ENCODE results near the gene LAMTOR4. TPM values are rescaled to one million over a fixed set of nuclear protein-coding genes. Genes with fewer than 3 reads are reported as not detected.
A peak's percentile ranks its signal among the peaks of the same experiment; 100 is the strongest.
"Not testable (repeated sequence)": the region's sequence is repeated elsewhere in the genome, so short reads cannot be mapped to it uniquely, and the experiment has no call there.

Gene LAMTOR4
- total RNA-seq, 2 donors from 2014 or later, result 104 to 113 TPM

DNA sequence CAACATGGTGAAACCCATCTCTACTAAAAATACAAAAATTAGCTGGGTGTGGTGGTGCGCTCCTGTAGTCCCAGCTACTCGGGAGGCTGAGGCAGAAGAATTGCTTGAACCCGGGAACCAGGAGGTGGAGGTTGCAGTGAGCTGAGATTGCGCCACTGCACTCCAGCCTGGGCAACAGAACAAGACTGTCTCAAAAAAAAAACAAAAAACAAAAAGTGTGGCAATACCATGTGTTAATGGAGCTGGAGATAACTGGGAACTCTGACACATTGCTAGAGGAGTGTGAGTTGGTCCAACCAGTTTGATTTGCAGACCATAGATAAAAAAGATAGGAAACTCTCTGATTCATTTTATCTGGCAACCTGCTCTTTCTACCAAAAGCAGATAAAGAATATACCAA lies 2.4 kb upstream of the LAMTOR4 start:
- ATAC-seq, result peak in 1 of 2 donors; percentile 4
- DNase-seq; intact Hi-C loops (cut with DNase I): not testable (repeated sequence)

DNA sequence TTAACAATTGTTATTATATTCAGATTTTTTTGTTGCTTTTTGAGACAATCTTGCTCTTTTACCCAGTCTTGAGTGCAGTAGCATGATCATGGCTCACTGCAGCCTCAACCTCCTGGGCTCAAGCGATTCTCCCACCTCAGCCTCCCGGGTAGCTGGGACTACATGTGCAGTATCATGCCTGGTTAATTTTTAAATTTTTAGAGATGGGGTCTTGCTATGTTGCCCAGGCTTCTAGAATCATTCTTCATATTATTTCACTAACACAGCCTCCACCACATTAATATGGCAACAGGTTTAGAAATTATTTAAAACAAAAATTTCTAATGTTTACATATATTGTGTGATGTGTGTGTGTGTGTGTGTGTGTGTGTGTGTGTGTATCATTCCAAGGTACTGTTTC lies 1.4 kb upstream of the LAMTOR4 start:
- intact Hi-C loops (cut with DNase I), result no loop called here
- no peak for DNase-seq
- ATAC-seq, result no peak

DNA sequence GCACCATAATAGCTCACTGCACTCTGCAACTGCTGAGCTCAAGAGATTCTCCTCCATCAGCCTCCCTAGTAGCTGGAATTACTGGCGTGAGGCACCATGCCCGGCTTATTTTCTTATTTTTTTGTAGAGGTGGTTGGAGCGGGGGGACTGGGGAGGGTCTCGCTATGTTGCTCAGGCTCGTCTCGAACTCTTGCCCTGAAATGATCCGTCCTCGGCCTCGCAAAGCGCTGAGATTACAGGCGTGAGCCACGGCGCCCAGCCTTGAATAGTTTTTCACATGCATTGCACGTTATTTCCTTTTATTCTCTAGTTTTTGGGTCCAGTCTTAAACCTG lies 526 bp upstream of the LAMTOR4 start:
- DNase-seq (no peak), ATAC-seq (no peak)
- intact Hi-C loops (cut with DNase I), result no loop called here

DNA sequence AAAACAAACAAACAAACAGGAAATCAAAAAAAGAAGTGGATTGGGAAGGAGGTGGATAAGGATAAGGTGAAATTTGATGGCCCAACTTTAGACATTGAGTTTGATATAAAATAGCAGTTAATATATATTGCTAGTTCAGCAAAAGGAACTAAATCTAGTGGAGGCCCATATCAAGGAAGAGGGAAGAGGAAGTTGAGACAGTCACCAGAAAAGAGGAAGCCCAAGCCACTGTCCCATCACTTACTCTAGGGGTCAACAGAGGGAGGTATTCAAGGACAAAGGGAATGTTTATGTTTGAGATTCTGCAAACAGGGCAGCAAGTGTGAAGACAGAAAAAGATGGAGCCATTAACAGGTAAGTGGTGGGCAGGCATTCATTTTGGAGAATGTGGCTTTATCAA lies 3.7 kb downstream of the LAMTOR4 start:
- no peak for DNase-seq
- no peak for ATAC-seq
- intact Hi-C loops (cut with DNase I), result no loop called here

DNA sequence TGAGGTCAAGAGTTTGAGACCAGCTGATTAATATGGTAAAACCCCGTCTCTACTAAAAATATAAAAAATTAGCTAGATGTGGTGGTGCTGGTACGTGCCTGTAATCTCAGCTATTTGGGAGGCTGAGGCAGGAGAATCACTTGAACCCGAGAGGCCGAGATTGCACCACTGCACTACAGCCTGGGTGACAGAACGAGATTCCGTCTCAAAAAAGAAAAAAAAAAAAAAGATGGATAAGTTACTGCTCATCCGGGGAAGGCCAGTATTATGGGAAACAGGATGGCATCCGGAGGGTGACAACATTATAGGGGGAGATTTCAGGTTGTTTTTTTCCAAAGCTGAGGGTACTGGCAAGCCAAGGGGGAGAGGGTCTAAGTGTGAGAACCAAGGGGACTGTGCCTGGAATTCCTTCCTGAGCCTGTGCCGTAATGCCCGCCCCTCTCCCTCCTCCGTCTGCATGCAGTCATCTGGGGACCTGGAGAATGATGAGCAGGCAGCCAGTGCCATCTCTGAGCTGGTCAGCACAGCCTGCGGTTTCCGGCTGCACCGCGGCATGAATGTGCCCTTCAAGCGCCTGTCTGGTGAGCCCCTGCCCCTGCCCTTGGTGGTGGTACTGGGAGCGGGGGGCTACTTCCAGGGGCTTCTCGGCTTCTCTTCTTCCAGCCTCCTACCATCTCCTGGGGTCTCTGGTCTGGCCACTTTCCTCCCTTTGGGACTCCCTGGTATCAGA lies 4.4 kb downstream of the LAMTOR4 start:
- DNase-seq, result no peak
- intact Hi-C loops (cut with DNase I), result no loop called here
- no peak for ATAC-seq

DNA sequence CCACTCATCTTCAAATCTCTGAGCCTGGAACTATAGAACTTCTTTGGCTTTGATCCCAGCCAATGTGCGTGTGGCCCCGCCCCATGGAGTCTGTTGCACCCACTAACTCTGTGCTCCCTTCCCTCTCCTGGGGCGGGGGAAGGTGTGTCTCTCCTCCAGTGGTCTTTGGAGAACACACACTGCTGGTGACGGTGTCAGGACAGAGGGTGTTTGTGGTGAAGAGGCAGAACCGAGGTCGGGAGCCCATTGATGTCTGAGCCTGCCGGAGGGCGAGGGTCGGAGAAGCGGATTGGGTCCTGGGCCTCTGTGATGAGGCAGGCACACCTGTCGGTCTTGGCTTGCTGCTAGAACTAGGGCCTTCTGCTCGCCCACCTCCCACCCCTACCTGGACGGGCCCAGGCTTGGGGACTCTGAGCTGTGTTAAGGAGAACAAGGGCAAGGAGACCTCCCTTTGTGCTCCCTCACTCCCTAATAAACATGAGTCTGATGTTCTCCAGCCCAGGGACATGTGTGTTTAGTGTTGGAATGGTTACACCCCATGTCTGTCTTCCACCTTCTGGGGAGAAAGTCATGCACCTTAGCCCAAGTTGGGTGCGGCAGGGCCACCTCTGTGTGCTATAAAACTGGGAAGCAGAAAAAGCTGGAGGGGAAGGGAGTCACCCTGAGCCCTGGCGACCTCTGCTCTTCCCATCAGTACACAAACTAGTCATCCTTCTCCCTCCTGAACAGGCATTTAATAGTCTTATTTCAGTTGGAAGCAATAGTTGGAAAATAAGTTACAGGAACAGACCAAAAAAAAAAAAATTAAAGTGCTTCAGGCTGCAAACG lies 5.2 kb downstream of the LAMTOR4 start:
- no peak for ATAC-seq
- DNase-seq, result no peak
- intact Hi-C loops (cut with DNase I), result no loop called here

DNA sequence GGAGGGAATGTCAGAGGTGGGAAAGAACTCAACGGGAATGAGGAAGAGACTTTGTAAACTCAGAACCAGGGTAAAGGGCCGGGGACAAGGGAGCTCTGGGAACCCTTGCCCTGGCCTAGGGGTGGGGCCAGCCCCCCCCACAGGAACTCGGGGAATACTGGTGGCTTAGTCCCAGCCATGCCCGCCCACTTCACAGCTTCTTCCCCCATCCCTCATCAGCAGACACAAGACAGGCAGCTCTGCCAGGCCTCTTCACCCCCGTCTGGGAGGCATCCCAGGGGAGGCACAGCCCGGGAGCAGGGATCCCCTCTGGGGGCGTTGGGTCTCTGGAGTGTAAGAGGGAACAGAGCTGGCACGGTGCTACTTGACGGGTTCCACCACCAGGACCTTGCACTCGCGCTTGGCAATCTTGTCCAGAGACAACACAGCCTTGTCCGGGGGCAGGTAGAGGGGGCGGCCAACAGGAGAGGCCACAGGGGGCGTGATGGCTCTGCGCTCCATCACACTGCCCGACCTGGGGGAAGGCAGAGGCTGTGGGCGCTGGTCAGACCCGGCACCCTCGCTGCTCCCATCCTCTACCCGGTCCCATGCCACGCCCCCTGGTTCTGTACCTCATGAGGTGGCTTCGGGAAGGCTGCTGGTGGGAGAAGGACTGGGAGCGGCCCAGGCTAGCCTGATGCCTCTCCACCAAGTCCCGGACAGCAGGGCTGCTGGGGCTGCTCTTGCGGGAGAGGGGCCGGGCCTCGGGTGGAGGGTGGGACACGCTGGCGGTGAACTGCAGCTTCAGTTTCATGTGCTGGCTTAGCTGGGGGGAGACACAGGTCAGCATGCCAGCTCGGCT lies 6.2 kb downstream of the LAMTOR4 start:
- intact Hi-C loops (cut with DNase I), result no loop called here
- ATAC-seq (no peak), DNase-seq (no peak)

DNA sequence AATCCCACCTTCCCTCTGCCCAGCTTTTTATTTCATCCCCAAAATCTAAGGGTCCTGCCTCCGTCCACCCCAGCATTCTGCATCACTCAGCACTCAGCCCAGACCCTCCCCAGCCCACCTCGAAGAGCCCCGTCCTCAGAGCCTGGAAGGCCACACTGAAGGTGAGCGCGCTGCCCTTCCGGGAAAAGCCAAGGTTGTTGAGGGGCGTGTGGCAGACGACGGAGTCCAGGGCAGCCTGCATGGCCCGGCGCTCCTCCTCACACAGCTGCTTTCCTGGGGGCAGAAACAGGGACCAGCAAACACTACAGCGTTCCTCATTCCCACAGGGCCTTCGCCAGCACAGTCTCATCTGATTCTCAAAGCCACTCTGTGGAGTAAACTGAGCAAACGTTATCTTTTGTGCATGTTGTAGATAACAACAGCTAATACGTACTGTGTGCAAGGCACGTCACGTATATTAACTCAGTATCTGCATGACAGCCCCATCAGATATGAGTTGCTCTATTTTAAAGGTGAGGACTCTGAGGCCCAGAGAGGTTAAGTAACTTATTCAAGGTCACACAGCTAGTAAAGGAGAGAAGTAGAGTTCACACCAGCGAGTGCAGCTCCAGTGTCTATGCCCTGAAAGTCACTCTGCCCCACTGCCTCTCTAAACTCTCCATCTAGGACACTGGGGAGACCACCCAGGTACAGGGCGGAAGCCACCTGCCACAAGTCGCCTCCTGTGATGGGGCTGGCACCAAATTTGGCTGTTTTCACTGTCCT lies 7.0 kb downstream of the LAMTOR4 start:
- intact Hi-C loops (cut with DNase I), result no loop called here

DNA sequence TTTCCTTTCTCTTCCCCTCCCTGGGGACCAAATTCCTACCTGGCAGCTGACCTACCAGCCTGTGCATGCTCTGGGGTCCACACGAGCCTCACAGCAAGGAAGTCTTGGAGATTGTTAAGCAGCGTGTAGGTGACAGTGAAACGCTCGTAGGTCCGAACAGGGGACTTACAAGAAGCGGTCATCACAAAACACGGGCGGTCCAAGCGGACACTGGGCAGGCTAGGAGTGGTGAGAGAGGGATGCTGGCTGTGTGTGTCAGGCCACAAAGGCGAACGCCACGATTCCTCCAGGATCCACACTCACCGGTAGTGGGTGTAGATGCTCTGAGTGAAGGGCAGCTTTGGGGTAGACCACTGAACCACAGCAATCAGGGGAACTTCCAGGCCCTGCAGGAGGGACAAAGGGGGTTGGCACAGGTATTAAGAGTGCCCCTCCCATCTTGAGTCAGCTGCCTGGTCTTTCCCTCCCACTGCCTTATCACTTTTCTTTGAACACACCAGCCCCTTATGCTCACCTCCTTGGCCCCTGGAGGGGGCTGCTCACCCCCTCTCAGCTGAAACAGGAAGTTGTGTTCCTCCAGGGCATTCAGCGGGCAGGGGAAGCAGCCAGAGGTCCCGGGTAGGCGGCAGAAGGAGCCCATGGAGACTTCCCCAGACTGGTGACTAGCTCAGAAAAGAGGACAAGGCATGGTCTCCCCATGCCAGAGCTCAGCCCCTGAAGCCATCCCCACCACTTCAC lies 7.8 kb downstream of the LAMTOR4 start:
- DNase-seq (no peak), ATAC-seq (no peak)
- intact Hi-C loops (cut with DNase I), result no loop called here

More for the DNA sequence above, 7.0 kb downstream of the LAMTOR4 start:
- ATAC-seq (no peak), DNase-seq (no peak)

DNA sequence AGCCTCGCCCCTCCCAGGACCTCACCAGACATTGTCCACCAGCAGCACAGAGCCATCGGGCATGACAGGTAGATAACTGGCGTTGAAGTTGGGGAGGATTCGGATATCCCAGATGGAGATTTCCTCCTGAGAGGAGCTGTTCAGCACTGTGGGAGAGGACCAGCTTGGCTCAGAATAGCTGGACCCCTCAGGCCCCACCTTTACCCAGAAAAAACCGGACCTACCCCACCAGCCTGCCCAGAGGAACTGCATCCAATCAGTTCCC lies 8.3 kb downstream of the LAMTOR4 start:
- DNase-seq (no peak), ATAC-seq (no peak)
- intact Hi-C loops (cut with DNase I), result no loop called here

DNA sequence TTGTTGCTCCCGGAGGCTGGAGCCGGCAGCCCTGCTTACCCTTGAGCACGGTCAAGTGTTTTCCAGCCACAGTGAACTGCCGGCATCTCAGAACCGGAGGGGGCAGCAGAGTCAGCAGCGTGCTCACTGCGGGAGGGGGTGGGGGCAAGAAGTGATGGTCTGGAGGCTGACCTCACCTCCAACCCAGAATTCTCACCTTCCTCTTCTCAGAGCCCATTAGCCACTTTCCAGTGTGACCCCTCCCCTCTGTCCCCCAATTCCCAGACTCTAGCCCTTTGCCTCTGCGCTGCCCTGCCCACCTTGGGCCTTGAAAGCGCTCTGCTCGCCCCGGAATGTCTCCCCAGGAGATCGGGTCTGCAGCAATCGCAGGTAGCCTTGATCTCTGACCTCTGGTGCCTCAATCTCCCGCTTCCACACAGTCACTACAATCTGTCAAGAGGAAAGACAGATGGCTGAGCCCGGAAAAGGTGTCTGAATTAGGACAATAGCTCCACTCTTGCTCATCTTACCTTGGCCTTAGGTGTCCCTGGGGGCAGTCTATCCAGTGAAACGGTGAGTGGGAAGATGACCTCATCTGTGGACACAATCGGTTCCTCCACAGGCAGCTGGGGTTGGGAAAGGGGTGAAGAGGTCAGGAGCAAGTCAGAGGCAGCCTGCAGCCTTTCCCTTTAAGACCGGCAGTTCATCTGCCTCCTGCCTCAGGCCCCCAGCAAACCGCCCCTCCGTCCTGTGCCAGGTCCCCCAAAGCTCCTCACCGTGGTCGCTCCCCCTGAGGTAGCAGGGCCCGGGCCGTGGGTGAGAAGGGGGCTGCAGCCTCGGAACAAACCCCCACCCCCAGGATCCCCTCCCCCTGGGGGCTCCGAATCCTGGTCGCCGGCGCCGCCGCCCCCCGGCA lies 8.9 kb downstream of the LAMTOR4 start:
- peak; percentile 12 to 27 for ATAC-seq
- intact Hi-C loops (cut with DNase I), result no loop called here
- no peak for DNase-seq

DNA sequence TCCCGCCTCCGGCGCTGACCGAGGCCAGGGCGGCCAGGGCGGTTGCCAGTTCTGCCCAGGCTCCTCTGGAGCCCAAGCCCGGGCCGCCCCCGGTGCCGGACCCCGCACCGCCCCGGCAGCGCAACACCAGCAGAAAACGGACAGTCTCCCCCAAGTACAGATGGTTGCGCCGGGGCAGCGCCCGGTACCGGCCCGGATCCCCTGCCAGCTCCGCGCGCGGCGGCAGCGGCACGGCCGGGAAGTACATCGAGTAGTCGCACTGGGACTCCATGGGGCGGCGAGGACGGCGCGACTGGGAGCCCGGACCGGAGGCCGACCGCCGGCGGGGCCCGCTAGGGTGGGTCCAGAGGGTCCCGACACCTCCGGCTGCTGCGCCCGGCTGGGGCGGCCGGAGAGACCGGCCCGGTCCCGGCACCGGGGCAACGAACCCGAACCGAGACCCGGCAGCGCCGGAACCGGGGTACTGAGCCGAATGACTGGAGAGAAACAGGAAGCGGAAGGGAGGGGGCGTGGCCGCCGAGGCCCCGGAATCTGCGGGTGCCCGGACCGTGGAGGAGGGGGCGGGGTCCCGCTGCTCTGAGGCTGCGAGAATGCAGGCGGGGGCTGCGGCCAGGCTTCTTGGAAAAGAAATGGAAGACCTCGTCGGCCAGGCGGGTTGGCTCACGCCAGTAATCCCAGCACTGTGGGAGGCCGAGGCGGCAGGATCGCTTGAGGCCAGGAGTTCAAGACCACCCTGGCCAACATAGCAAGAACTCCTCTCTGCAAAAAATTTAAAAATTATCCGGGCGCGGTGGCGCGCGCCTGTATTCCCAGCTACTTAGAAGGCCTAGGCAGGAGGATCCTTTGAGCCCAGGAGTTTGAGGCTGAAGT lies 9.7 kb downstream of the LAMTOR4 start, which contains the start of gene TRAPPC14:
Gene TRAPPC14 (minus strand): TSS at position 495 of the 870 bp plus-strand sequence. CDS start 224 bp downstream, at position 271.
- intact Hi-C loops (cut with DNase I), result no loop called here
- peak; percentile 97 for DNase-seq
- peak; percentile 93 to 97 for ATAC-seq

DNA sequence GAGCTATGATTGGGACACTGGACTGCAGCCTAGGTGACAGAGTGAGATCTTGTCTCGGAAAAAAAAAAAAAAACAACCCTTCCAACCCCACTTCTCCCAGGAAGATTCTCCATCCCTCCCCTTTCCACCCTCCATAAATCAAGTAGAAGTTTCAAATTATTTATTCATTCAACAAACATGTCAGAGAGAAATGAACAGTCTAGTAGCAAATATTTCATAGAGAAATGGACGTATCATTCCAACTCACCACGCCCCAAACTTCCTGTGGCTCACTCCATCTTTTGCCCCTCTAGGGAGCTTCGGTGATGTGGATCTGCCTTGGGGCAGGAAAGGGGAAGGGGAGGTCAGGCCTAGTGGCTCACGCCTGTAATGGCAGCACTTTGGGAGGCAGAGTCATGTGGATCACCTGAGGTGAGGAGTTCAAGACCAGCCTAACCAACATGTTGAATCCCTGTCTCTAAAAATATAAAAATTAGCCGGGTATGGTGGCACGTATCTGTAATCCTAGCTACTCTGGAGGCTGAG lies 10.4 kb downstream of the LAMTOR4 start:
- ATAC-seq (no peak), DNase-seq (no peak)
- intact Hi-C loops (cut with DNase I), result no loop called here

DNA sequence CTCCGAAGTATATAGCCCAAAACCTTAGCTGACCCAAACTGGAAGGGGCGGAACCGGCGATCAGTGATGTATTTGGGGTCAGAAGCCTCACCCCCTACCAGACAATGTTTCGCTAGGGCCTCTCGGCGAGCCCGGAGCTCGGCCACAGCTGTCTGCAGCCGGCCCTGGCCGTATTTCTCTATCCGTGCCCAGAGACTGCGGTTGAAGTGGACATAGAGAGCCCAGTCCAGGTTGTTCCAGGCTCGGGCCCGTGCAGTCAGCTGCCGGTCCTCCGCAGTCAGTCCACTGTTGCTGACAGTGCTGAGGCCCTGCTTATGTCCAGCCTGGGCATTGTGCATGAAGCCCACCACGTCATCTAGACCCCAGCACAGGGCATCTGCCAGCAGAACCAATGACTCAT lies 11.3 kb downstream of the LAMTOR4 start:
- DNase-seq (no peak), ATAC-seq (no peak)
- intact Hi-C loops (cut with DNase I), result no loop called here

DNA sequence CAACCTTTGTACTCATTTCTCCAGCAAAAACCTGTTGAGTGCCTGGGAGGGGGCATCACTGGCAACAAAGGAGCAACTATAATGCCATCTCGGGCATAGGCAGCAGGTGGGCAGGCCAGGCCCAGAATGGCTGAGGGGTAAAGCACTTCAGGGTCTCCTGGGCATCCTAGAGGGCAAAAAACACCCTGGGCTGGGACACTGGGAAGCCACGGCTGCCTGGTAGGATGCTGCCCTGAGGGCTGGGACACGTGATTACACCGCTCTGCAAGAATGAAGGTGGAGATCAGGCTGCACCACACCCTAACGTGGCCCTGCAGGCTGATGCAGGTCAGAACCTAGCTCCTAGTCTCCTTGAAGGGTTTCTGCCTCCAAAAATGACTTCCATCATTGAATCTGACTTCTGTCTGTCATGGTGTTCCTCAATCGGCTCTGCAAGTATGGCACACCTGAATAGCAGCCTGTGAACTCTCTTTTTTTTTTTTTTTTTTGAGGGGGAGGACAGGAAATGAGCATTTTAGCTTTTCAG lies 14.4 kb downstream of the LAMTOR4 start:
- DNase-seq (no peak), ATAC-seq (no peak)
- intact Hi-C loops (cut with DNase I), result no loop called here

DNA sequence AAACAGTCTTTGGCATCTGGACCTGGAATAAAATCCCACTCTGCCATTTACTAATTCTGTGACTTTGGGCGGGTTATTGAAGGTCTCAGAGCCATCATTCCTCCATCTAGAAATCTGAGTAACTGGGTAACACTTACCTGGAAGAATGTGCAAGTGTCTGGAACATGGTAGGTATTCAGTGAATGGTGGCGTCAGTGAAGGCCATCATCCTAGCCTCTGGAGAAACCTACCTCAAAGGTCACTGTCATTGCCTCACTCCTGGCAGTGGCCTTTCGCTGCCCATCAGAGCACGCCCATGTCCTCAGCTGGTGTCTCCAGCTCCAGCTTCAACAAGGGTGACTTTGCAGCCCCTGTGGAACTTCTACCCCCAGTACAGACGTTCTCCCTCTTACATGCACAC lies 15.2 kb downstream of the LAMTOR4 start:
- intact Hi-C loops (cut with DNase I), result no loop called here
- no peak for ATAC-seq
- no peak for DNase-seq
